Upper lobe of left lung (tissue), 4 donors: ENCODE results near the gene CAPRIN1.
A peak's percentile ranks its signal among the peaks of the same experiment; 100 is the strongest.

Source experiments
- POLR2A ChIP-seq, 4 donors: fragments of 450-650 bp; IDR thresholded peaks; one replicate each; pipeline ENCODE4 v1.5.1; 2016 to 2017; ENCODE audit warnings: antibody characterized with exemption in 4 of 4, mild to moderate bottlenecking in 2 of 4
- POLR2AphosphoS5 ChIP-seq, 2 donors: sonication (generic); formaldehyde crosslinking; IDR thresholded peaks; one replicate each; pipeline ENCODE4 v1.5.1; 2017; ENCODE audit warnings: antibody characterized with exemption in 2 of 2
- TF ChIP-seq, protein P1 (sequence below), 6 experiments: fragments of 450-650 bp in 4 of 6; fragments of 200-600 bp in 2 of 6; sonication (generic) in 2 of 6; IDR thresholded peaks; one replicate each; pipeline ENCODE4 v1.5.1; 2016 to 2019; ENCODE audit warnings: antibody characterized with exemption in 6 of 6

DNA sequence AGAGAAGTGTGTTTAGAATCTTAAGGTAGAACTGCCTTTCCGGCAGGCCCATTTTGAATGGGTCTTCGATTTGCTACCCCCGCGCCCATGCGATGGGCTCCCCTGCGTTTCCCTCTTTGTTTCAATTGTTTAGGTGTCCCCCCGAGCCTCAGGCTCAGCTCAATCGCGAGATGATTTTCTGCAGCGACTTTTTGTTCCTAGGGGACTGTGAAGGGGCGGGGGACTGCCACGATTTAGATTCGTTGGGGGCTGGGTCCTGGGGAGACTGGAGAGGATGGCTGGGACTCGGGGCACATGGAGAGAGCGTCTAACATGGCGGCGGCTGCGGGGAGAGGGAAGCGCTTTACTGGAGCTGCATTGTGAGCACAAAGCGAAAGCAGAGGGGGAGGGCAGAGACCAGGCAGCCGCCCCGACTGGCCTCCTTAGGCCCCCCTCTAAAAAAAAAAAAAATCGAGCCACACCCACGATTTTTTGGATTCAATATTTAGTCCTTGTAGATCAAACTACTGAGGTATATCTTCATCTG, 1.7 kb downstream of the CAPRIN1 start:
- TF ChIP-seq, protein P1, sequence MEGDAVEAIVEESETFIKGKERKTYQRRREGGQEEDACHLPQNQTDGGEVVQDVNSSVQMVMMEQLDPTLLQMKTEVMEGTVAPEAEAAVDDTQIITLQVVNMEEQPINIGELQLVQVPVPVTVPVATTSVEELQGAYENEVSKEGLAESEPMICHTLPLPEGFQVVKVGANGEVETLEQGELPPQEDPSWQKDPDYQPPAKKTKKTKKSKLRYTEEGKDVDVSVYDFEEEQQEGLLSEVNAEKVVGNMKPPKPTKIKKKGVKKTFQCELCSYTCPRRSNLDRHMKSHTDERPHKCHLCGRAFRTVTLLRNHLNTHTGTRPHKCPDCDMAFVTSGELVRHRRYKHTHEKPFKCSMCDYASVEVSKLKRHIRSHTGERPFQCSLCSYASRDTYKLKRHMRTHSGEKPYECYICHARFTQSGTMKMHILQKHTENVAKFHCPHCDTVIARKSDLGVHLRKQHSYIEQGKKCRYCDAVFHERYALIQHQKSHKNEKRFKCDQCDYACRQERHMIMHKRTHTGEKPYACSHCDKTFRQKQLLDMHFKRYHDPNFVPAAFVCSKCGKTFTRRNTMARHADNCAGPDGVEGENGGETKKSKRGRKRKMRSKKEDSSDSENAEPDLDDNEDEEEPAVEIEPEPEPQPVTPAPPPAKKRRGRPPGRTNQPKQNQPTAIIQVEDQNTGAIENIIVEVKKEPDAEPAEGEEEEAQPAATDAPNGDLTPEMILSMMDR (IDR thresholded peaks at IDR 0.05): no peak
- TF ChIP-seq POLR2A (IDR thresholded peaks at IDR 0.05): peak in 1 of 4 donors; percentile 15
- TF ChIP-seq POLR2AphosphoS5 (IDR thresholded peaks at IDR 0.05): peak in 1 of 2 donors; percentile 46
